ENCODE data around the gene KRTAP4-5.
"Not testable (repeated sequence)": the region's sequence is repeated elsewhere in the genome, so short reads cannot be mapped to it uniquely, and the experiment has no call there.

KRTAP4-5 gene

DNA sequence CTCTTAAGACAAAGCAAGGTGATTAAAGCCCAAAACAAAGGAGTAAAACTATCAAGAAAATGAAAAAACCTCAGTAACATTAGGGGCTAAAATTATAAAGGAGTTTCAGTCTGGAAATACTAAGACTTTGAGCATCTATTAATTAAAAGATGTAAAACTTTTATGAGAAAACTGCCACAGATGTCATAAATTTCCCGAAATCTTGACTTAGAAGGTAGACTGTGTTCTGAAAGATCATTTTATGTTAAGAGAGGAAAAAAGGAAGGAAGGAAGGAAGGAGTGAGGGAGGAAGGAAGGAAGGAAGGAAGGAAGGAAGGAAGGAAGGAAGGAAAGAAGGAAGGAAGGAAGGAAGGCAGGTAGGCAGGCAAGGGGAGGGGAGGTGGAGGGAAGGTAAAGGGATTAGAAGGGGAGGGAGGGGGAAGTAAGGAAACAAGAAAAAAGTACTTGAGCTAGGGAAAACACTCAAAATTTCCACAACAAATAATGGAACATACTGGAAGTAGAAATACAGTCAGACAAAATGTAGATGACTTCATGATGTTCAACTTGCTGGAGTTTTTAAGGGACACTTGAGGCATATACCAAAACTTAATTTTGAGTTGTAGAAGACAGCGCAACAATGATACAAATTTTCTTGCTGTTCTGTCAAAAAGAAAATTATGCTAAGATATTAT, 2.0 kb downstream of the KRTAP4-5 start:
- no peak for DNase-seq (ENCODE audit: low read depth)

- DNase-seq (ENCODE audit: low read depth) = no peak
Observed at GRCh38 chr17:41145261-41145660, 4.4 kb downstream of the KRTAP4-5 start.

DNA sequence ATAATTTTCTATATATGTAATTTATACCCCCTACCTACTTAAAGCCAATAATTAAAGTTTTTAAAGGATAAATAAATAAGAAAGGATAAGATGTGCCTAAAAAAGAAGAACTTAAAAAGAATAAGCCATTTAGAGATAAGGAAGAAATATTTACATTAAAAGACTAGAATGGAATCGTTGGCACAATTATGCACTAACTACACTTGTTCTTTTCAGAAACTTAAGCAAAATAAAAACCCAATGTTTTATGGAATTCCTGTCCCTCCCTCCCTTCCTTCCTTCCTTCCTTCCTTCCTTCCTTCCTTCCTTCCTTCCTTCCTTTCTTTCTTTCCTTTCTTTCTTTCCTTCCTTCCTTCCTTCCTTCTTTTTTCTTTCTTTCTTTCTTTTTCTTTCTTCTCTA, 4.8 kb downstream of the KRTAP4-5 start:
- no peak for DNase-seq (ENCODE audit: low read depth)

GRCh38 chr17:41141361-41141760, 8.3 kb downstream of the KRTAP4-5 start:
- no peak for DNase-seq (ENCODE audit: low read depth)

DNA sequence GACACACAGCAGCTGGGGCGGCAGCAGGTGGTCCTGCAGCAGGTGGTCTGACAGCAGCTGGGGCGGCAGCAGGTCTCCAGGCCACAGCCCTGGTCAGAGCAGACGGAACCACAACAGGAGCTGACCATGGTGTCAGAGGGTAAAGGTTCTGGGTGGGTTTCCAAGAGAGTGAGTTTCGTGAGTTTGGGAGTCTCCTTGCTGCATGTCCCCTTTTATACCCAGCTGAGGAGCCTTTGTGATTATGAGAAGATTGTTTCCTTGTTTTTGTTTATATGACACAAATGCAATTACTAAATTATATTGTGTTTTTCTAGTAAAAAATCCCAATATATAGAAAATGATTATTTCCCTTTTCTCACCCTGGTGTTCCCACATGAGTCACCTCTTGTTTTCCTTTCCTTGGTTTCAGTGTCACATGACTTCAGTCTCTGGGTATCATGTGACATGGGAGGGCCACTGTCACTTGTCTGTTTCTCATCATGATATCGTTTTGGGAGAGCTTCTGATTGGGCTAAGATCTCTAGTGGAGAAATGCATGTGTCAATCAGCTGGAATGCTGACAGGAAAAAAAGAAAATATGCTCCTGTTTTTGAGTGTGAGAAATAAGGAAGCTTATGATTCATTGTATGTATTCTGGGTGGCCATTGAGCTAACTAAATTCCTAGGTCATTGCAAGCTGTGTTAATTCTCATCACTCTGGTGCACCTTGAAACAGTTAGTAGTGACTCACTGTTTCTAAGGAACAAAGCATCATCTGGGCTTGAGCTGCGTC, 9.1 kb downstream of the KRTAP4-5 start, which contains the start of gene KRTAP4-6:
TSS of gene KRTAP4-6 (minus strand) at position 185 of the 772 bp plus-strand sequence. CDS start at position 128, 57 bp downstream.
- DNase-seq (ENCODE audit: low read depth) = no peak

GRCh38 chr17:41139865-41140264, 9.8 kb downstream of the KRTAP4-5 start:
- not testable (repeated sequence) for DNase-seq (ENCODE audit: low read depth)

DNA sequence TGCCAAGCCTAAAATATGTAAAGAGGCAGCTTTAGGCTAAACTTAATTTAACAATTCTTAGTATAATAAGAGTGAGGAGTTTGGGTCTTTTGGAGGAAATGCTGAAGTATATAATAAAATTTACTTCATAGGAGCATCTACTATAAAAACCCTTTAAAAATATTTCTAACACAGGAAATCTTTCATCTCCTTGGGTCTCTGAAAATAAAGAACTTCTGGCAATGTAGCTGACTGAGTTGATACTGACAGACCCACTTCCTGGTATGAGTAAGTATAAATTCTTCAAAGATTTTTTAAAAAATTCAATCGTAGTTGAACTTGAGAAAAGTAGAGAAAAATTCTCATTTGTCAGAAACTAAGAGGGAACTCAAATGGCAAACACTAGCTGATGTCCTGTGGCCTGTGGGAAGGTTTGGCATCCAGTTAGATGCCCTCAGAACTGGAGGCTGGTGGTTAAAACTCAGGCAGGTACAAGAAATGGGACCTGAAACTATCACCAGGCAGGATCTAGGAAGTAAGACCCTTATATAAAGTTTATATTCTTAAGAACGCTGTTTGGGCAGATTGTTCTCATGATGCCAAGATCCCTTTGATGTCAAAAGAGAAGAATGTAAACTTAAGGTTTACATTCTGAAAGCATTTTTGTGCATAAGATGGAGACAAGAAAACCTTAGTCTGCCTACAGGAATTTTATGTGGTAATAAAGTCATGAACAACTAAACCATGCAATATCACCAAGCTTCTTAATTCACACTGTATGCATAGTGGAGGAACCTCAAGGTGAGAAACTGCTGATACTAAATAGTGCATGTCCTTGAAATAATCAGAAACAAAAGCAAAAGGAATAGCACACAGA, 15.5 kb downstream of the KRTAP4-5 start:
- no peak for DNase-seq (ENCODE audit: low read depth)

- DNase-seq (ENCODE audit: low read depth) = no peak
Observed at GRCh38 chr17:41131979-41132378, 17.6 kb downstream of the KRTAP4-5 start.

DNA sequence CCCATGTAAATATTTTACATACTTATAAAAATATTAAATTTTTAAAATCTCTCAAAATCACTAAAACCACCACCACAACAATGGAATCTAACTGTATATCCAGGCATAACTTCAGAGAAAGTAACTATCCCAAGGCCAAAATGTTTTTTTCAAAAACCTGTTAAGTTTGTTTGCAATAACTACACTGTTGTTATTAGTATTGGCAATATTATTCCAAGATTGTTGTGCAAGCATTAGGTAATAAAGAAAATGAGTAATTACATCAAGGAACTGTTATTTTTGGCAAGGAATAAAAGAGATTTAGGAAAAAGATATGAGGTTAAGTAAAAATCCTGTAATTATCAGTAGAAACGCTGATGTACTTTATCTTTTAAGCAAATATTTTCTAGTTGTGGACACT, 22.3 kb downstream of the KRTAP4-5 start:
- DNase-seq (ENCODE audit: low read depth) = no peak

GRCh38 chr17:41126412-41126811, 23.2 kb downstream of the KRTAP4-5 start:
- DNase-seq (ENCODE audit: low read depth) = no peak

DNA sequence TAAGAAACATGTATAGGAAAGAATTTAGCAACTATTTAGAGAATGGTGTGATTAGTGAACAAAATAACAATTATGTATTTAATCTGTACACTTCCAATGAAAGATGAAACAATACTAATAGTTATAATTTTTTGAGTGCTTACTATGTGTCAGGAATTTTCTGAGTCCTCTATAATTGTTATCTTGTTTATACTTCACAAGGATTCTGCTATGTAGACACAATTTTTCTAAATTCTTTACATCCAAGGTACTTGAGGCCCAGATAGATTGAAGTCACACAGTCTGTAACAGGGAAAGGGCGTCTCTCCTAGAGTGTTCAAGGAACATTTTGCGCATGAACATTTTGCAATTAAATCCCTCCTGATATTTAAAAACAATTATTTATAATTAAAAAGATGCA, 24.6 kb downstream of the KRTAP4-5 start:
- no peak for DNase-seq (ENCODE audit: low read depth)

DNA sequence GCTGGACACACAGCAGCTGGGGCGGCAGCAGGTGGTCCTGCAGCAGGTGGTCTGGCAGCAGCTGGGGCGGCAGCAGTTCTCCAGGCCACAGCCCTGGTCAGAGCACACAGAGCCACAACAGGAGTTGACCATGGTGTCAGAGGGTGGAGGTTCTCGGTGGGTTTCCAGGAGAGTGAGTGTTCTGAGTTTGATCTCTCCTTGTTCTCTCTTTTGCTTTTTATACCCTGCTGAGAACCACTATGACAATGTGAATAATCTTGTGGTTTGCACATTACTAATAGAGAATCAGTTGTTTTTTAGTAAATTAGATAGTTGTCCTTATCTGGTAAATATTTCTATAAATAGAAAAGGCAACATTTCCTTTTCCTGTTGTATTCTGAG, 25.6 kb downstream of the KRTAP4-5 start, which contains the start of gene KRTAP4-12:
TSS of gene KRTAP4-12 (minus strand) at position 192 of the 381 bp plus-strand sequence. CDS start at position 132, 60 bp downstream.
- not testable (repeated sequence) for DNase-seq (ENCODE audit: low read depth)

- not testable (repeated sequence) for DNase-seq (ENCODE audit: low read depth)
Observed at GRCh38 chr17:41123292-41123990, 26.2 kb downstream of the KRTAP4-5 start.

DNA sequence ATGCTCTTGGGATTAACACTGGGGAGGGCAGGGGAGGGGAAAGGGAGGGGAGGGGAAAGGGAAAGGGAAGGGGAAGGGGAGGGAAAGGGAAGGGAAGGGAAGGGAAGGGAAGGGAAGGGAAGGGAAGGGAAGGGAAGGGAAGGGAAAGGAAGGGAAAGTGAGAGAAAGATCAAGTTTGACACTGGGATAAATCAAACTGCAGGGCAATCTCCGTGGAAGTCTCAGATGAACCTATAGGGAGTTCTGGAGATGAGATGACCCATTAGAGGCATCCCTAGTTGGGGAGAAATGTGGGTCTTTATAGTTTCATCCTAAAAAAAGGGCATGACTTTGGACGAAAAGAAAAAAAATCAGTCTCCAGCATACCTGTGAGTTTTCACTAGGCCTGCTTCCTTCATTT, 27.9 kb downstream of the KRTAP4-5 start:
- DNase-seq (ENCODE audit: low read depth) = no peak

GRCh38 chr17:41119696-41120690, 29.6 kb downstream of the KRTAP4-5 start:
- not testable (repeated sequence) for DNase-seq (ENCODE audit: low read depth)

- no peak for DNase-seq (ENCODE audit: low read depth)
Observed at GRCh38 chr17:41118721-41119120, 30.9 kb downstream of the KRTAP4-5 start.

GRCh38 chr17:41117846-41118386, 31.7 kb downstream of the KRTAP4-5 start, which contains the start of gene KRTAP4-11:
Gene KRTAP4-11 (minus strand): TSS chr17:41118373. CDS start chr17:41118315, 58 bp downstream.
- not testable (repeated sequence) for DNase-seq (ENCODE audit: low read depth)

- no peak for DNase-seq (ENCODE audit: low read depth)
Observed at GRCh38 chr17:41116297-41116696, 33.3 kb downstream of the KRTAP4-5 start.

DNA sequence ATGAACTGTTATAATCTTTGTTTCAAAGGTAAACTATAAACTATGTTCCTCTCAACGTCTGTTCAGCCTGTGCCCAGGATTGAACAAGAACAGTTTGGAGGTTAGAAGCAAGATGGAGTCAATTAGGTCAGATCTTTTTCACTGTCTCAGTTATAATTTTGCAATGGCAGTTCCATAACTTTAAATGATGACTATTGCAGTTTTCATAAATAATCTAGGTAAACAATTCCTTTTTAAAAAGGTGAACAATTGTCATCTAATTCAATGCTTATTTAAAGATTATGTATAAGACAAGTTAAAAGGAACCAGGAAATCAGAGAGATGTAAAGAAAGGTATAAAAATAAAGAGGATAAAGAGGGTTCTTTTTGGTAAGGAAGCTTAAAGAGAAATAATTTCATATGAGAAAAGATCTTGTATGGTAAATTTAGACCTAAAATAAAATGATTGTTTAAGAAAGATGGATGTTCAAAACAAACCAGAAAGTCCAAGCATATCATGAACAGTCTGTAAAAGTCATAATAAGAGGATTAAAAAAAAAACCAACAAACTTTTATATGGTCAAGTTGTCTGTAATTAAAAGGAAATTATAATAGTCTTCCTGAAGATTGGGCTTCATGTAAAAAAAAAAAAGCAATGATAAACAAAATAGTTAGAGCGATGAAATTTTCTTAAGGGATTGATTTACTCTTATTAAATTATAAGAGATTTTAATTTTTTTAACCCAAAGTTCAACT, 38.3 kb downstream of the KRTAP4-5 start:
- DNase-seq (ENCODE audit: low read depth) = no peak
